KOPT-K1 (cell line): ENCODE data around the gene ITPR2.

Experiments
- H3K27ac ChIP-seq: fragments of 200-600 bp; sonication (generic); 2 replicates; pipeline ENCODE4 v1.5.1; 2016; ENCODE audit warnings: antibody characterized with exemption, mild to moderate bottlenecking, low read depth, low read length; ENCODE audit not compliant: poor library complexity, severe bottlenecking
- H3K36me3 ChIP-seq: fragments of 200-600 bp; sonication (generic); 2 replicates; pipeline ENCODE4 v1.5.1; 2017; ENCODE audit warnings: antibody characterized with exemption, mild to moderate bottlenecking, low read length, moderate library complexity; ENCODE audit not compliant: insufficient read depth
- H3K9me3 ChIP-seq: fragments of 200-600 bp; sonication (generic); 2 replicates; pipeline ENCODE4 v1.5.1; 2017; ENCODE audit warnings: antibody characterized with exemption, low read length, mild to moderate bottlenecking; ENCODE audit not compliant: insufficient read depth, poor library complexity, severe bottlenecking

The ITPR2 gene

DNA sequence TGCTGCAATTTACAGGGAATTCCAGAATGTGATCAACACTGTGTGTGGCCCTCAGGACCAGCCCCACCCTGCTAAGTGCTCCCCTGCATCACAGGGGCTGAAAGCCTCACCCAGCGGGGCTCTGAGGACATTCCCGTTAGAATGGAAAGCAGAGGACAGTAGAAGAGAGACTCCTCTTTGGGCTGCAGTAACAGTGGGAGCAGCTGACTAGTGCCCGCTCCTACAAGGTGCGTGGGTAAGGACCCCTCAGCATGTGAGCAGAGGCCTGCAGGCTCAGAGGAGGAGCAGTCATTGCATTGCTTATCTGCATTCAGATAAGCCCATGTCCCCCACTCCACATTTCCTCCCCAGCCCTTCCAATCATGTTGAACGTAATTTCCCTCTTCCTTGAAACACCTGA is 120.1 kb downstream of the ITPR2 start:
- Histone ChIP-seq H3K36me3 (peaks cover 19% of the 10 kb centered on the region; the same call in 1 of the 2 replicates), H3K9me3 (no peaks in the 10 kb centered on the region), H3K27ac (no peak overlapping the region)

DNA sequence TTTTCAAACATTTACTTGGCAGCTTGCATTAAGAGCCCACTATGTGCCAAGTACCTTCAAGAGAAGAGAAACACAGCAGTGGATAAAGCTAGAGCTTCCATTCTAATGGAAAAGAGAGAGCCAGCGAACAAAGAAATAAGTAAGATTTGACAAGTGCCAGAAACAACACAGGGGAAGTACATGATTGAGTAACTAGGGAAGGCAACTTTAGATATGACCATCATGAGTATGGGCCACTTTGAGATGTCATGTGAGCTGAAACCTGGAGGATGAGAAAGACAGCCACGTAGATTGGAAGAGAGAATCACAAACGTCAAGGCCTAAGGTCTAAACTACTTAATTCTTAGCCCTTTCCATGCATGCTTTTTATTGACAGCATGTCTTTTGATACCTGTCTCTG is 121.4 kb downstream of the ITPR2 start:
- Histone ChIP-seq H3K27ac (no peak overlapping the region), H3K9me3 (no peaks in the 10 kb centered on the region), H3K36me3 (peaks cover 19% of the 10 kb centered on the region; the same call in 1 of the 2 replicates)

DNA sequence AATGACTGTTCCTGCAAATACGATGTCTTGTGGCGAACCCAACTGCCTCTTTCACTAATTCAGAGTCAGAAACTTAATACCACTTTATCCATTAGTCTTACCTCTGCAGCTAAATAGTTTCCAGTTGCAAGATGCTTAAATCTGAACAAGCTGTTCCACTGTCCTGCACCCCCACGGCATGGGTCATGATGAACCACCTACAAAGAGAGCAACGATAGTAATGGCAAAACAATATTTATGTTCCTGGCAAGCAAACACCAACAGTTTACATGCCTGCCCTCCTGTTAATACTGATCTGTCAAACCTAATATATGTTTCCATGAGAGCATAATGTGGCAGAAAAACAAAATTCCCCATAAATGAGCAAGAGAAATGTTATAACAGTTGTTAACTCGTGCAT is 121.9 kb downstream of the ITPR2 start:
- no peaks in the 10 kb centered on the region for H3K9me3 ChIP-seq
- H3K27ac ChIP-seq: no peak overlapping the region
- peaks cover 19% of the 10 kb centered on the region; the same call in 1 of the 2 replicates for H3K36me3 ChIP-seq

DNA sequence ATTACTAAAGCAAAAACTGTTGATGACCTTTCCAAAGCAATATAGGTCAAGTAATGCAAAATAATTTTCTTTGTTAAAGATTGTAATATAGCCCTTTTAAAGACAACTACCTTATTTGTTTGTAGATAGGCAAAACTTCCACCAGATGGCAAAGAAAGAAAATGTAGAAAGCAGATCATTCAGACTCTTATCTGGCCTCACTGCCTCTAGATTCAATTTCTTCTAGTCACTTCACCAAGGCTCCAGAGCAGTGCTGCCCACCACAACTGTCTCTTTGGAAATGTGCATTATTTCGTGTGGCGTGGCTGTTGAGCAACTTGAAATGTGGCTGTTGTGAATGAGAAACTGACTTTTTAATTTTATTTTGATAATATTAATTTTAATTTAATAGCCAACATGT is 127.1 kb downstream of the ITPR2 start:
- Histone ChIP-seq H3K36me3 (0 out of 2 replicates have a peak, but pooled peaks cover 11% of the 10 kb centered on the region), H3K9me3 (no peaks in the 10 kb centered on the region), H3K27ac (no peak overlapping the region)

DNA sequence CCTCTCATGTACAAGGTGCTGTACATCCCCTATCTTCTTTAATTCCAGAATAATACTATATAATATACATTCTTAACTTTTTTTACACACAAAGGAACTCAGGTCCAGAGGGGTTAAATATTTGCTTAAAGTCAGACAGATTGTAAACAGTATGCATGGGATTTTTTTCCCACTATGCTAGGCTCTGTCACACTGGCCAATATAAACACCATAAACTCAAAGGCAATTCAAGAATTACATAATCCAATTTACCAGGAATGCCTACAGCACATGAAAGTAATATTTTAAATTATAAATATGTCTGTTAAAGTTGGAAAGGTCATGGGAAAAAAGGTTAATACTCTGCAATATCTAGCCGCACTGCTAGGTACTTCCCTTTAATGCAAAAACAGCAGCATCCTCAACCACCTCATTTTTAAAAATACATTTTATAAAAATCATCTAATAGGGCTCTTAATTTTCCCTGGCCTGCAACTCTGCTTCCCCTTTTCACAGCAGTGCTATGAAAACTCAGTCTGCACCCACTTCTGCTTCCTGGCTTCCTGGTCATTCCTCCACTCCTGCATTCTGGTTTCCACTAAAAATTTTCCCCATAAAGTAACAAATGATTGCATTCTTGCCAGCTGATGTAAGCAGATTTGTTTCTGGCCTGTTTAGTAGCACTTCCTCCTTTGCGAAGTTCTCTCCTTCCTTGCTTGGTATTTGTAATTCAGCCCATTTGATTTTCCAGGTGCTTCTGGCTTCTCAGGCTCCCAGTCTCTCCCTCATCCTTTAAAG is 128.1 kb downstream of the ITPR2 start:
- Histone ChIP-seq H3K36me3 (0 out of 2 replicates have a peak, but pooled peaks cover 9% of the 10 kb centered on the region), H3K9me3 (no peaks in the 10 kb centered on the region), H3K27ac (no peak overlapping the region)

DNA sequence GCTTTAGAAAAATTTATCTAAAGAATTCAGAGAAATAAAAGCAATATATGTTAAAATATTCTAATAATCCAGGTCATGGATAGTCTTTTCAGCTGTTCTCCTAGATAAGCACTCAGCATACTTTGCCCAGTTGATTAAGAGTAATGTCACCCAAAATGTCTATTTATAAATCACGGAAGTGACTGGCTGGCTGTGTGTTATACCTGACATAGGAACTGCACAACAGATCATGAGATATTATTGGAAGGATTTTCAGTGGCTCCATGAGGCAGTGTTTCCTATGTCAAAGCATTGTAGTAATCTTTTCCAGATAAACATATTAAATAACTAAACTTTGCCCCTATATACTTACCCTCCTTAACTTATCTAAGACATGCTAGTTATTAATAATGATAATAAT is 128.8 kb downstream of the ITPR2 start:
- no peak overlapping the region for H3K27ac ChIP-seq
- no peaks in the 10 kb centered on the region for H3K9me3 ChIP-seq
- 0 out of 2 replicates have a peak, but pooled peaks cover 7% of the 10 kb centered on the region for H3K36me3 ChIP-seq

DNA sequence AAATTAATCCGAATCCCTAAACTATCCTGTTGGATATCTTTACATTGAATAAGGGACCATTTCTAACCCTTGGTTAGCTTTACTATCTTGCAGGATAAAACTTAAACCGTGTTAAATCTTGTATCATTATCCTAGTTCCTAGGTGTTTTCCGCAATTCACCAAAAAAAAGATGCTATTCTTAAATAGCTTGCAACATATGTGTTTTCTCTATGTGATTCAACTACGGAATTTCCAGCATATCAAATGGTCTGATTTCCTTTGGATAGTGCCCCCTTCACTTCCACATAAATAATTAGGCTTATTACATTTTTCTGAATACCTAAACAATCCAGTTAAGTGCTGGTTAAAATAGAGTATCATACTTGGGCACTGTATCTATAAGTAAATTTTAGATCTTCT is 130.3 kb downstream of the ITPR2 start:
- H3K36me3 ChIP-seq: no peaks in the 10 kb centered on the region; the same call in 1 of the 2 replicates
- no peaks in the 10 kb centered on the region for H3K9me3 ChIP-seq
- H3K27ac ChIP-seq: no peak overlapping the region

DNA sequence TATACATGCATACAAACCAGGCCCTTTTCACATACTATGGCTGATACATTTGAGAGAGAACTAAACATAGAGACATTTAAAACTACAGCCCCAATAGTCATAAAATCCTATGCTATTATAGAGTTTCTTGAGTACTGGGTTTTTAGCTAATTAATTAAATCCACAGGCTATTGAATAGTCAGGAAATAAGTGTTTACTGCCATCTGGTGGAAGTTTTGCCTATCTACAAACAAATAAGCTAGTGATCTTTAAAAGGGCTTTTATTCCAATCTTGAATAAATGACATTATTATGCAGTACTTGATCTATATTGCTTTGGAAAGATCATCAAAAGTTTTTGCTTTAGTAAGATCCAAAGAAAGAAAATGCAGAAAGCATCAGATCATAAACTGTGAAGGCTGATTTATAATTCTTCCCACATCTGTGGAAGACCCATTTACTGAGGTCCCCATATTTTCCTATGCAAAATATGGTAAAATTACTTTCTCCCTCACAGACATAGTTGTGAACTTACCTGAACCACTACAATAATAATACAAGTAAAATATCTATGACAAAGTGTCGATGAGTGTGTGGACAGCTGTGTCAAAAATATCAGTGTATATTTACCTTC is 131.3 kb downstream of the ITPR2 start:
- no peaks in the 10 kb centered on the region; the same call in 1 of the 2 replicates for H3K36me3 ChIP-seq
- H3K27ac ChIP-seq: no peak overlapping the region

DNA sequence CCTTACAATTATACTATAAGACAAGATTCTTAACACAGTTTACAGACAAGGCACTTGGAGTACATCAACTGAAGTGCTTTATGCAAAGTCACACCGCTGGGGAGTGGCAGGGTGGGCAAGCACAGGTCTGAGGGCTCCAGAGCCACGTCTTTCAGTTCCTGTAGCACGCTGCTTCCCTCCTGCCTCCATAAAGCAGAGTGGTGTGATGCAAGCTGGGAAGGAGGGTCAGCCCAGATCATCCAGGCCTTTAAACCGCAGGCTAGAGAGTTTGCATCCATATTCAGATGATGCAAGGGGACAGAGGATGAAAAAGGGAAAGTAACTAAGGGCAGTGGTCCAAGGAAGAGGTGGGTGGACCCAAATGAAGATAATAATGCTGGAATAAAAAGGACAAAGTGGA is 132.6 kb downstream of the ITPR2 start:
- H3K9me3 ChIP-seq: no peaks in the 10 kb centered on the region
- H3K27ac ChIP-seq: no peak overlapping the region
- peaks cover 2% of the 10 kb centered on the region for H3K36me3 ChIP-seq

More for the DNA sequence above, 131.3 kb downstream of the ITPR2 start:
- no peaks in the 10 kb centered on the region for H3K9me3 ChIP-seq

DNA sequence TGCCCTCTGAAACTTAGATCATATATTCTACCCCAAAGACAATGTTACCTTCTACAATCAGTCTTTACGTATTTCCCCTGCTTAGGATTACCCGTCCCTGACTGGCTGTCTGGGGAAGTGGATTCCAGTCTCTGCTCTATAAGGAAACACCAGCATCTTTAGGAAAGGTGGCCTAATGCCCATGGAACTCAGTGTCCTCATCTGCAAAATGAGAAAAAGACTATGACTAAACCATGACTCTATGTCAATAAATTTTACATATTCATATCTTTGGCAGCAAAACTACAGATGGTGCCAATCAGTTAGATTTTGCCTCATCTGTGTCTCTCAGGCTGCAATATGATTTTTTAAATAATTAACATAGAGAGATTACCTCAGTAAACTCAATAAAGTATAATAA is 133.8 kb downstream of the ITPR2 start:
- no peaks in the 10 kb centered on the region for H3K9me3 ChIP-seq
- no peak overlapping the region for H3K27ac ChIP-seq
- H3K36me3 ChIP-seq: peaks cover 9% of the 10 kb centered on the region

DNA sequence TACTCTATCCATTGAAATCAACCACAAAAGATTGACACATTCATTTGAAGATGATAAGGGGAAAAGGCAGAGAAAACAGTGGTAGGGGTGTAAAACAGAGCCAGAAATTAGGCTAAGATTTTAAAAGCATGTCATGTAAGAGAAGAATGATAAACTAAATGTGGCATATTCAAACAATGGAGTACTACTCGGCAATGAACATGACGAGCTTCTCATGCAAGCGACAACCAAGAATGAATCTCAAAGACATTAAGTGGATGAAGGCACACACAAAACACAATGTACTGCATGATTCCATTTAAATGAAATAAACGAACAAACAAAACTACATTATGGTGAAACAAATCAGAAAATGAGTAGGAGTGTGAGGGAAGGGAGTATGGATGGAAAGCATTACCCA is 134.8 kb downstream of the ITPR2 start:
- H3K27ac ChIP-seq: no peak overlapping the region
- no peaks in the 10 kb centered on the region for H3K9me3 ChIP-seq
- peaks cover 9% of the 10 kb centered on the region for H3K36me3 ChIP-seq

DNA sequence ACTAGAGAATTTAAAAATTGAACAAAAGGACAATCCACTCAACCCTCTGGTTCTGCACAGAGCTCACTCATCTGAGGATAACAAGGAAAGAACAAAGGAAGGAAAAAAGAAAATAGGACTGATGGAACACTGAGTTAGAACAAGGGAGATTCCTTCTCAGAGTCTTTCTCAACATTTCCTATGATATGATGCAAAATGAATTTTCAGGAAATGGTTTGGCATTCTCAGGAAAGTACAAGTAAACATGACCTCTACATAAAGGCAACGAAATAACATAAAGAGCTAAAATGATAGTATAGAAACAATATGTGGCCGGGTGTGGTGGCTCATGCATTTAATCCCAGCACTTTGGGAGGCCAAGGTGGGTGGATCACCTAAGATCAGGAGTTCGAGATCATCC is 135.8 kb downstream of the ITPR2 start:
- Histone ChIP-seq H3K36me3 (peaks cover 17% of the 10 kb centered on the region), H3K9me3 (no peaks in the 10 kb centered on the region), H3K27ac (no peak overlapping the region)

DNA sequence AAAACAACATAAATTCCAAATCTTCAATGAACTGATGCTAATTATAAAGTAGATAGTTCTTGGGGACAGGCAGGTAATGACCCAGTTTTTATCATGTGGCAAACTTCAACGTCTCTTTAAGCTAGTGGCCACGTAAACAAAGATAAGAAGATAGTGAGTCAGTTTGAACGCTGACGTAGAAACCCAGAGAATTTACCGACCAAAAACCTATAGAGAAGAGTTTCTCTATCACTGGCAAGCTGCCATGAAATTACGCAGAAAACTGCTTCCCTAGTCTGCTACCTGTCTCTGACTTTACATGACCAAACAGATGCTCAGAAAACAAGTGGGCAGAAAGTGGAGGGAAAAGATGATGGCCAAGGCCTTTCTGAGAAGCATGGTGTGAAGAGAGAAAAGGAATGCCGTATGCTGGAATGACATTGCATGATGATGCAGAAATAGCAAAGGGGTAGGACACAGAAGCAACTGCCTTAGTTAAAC is 136.3 kb downstream of the ITPR2 start:
- Histone ChIP-seq H3K9me3 (no peaks in the 10 kb centered on the region), H3K27ac (no peak overlapping the region), H3K36me3 (peaks cover 17% of the 10 kb centered on the region)

DNA sequence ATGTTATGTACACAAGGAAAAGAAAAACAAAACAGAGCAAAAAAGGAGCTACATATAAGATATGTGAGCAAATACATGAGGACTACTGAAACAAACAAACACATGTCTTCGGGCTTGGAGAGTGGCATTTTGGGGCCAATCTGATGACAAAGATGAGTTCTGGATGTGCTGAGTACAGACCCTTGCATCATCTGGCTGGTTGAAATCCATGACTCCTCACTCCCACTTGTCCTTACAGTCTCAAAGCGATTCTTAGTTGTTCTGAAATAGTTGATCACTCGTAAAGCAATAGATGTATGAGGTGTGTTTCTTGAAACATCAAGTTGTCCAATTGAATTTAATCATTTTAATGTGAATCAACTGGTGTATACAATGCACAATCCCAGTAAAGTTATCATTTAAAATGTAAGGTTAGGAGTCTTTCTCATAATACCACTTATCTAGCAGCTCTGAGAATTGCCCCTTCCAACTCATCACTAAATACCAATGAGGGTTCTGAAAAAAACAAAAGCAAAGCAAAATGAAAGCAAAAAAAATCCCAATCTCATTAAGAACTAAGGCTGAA is 136.9 kb downstream of the ITPR2 start:
- H3K27ac ChIP-seq: no peak overlapping the region
- H3K9me3 ChIP-seq: no peaks in the 10 kb centered on the region
- H3K36me3 ChIP-seq: peaks cover 17% of the 10 kb centered on the region

DNA sequence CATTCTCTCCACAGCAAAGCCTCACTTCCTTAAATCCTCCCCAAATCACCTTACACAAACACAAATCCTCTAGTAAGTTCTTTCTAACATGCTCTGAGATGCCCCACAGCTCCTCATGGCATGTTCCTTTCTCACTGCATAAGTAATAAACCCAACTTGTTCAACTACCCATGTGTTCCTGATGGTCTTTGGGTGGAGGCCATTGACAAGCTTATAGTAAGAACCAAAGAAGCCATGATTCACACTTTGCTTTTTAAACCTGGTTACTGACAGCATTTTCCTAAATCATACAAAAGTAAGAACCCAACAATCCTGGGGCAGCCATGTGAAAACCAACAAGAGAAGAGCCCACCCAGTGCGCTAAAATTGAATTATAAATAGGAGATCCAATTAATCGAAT is 138.6 kb downstream of the ITPR2 start:
- Histone ChIP-seq H3K27ac (no peak overlapping the region), H3K9me3 (no peaks in the 10 kb centered on the region), H3K36me3 (peaks cover 17% of the 10 kb centered on the region)
